ENCODE data around the gene SUN5.
"Not testable (repeated sequence)": the region's sequence is repeated elsewhere in the genome, so short reads cannot be mapped to it uniquely, and the experiment has no call there.

The SUN5 gene

GRCh38 chr20:32970115-32970972 is 33.9 kb downstream of the SUN5 start:
- Mint-ChIP-seq H3K4me1 (peaks cover 55% of the 10 kb centered on the region), H3K27ac (peak overlapping the region; percentile 65), H3K27me3 (no peaks in the 10 kb centered on the region), H3K9me3 (no peaks in the 10 kb centered on the region), H3K36me3 (no peaks in the 10 kb centered on the region), H3K4me3 (no peak overlapping the region)

GRCh38 chr20:32969356-32970114 is 34.7 kb downstream of the SUN5 start:
- Mint-ChIP-seq H3K4me3 (no peak overlapping the region), H3K4me1 (peaks cover 64% of the 10 kb centered on the region)

GRCh38 chr20:32968478-32969241 is 35.6 kb downstream of the SUN5 start:
- Mint-ChIP-seq H3K4me3 (peak overlapping the region; percentile 1), H3K36me3 (peaks cover under 1% of the 10 kb centered on the region), H3K27me3 (no peaks in the 10 kb centered on the region), H3K27ac (peak overlapping the region; percentile 79), H3K4me1 (peaks cover 70% of the 10 kb centered on the region), H3K9me3 (no peaks in the 10 kb centered on the region)

More at GRCh38 chr20:32969356-32970114, 34.7 kb downstream of the SUN5 start:
- Mint-ChIP-seq H3K27me3 (no peaks in the 10 kb centered on the region), H3K27ac (peak overlapping the region; percentile 65), H3K9me3 (no peaks in the 10 kb centered on the region), H3K36me3 (no peaks in the 10 kb centered on the region)

- Mint-ChIP-seq H3K36me3 (peaks cover 1% of the 10 kb centered on the region), H3K27me3 (no peaks in the 10 kb centered on the region), H3K27ac (peak overlapping the region; percentile 79), H3K4me3 (peak overlapping the region; percentile 48), H3K9me3 (no peaks in the 10 kb centered on the region), H3K4me1 (peaks cover 75% of the 10 kb centered on the region)
These were observed 36.2 kb downstream of the SUN5 start for GRCh38 chr20:32967961-32968457.

GRCh38 chr20:32966881-32967781 is 37.1 kb downstream of the SUN5 start:
- Mint-ChIP-seq H3K36me3 (peaks cover 1% of the 10 kb centered on the region), H3K27ac (peak overlapping the region; percentile 79), H3K4me1 (peaks cover 83% of the 10 kb centered on the region), H3K4me3 (peak overlapping the region; percentile 48), H3K27me3 (no peaks in the 10 kb centered on the region), H3K9me3 (no peaks in the 10 kb centered on the region)

- no peaks in the 10 kb centered on the region for H3K27me3 Mint-ChIP-seq
- no peaks in the 10 kb centered on the region for H3K9me3 Mint-ChIP-seq
- peaks cover 1% of the 10 kb centered on the region for H3K36me3 Mint-ChIP-seq
- peaks cover 90% of the 10 kb centered on the region for H3K4me1 Mint-ChIP-seq
- H3K4me3 Mint-ChIP-seq: no peak overlapping the region
- peak overlapping the region; percentile 79 for H3K27ac Mint-ChIP-seq
These were observed 37.9 kb downstream of the SUN5 start for GRCh38 chr20:32966382-32966781.

- Mint-ChIP-seq H3K4me1 (peaks cover 92% of the 10 kb centered on the region), H3K27ac (peak overlapping the region; percentile 41), H3K9me3 (no peaks in the 10 kb centered on the region), H3K4me3 (no peak overlapping the region), H3K36me3 (peaks cover 1% of the 10 kb centered on the region), H3K27me3 (no peaks in the 10 kb centered on the region)
These were observed 38.5 kb downstream of the SUN5 start for GRCh38 chr20:32965581-32966373.

DNA sequence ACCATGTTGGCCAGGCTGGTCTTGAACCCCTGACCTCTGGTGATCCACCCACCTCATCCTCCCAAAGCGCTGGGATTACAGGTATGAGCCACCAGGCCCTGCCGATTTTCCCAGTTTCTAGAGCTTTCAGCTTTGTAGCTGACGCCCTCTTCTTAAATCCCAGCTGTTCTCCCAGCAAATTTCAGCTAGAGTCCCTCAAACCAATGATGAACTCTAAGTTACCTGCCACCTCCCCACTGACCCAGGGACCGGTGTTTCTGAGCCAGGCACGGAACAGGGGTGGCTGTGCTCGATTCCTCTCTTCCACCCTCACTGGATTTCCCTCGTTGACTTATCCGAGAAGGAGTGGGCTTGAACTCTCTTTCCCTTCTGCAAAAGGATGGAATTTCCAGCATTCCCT is 39.1 kb downstream of the SUN5 start:
- Mint-ChIP-seq H3K27me3 (no peaks in the 10 kb centered on the region), H3K27ac (no peak overlapping the region), H3K9me3 (no peaks in the 10 kb centered on the region), H3K36me3 (peaks cover 1% of the 10 kb centered on the region), H3K4me3 (no peak overlapping the region), H3K4me1 (peaks cover 86% of the 10 kb centered on the region)

- Mint-ChIP-seq H3K36me3 (peaks cover 1% of the 10 kb centered on the region), H3K4me3 (no peak overlapping the region), H3K9me3 (no peaks in the 10 kb centered on the region), H3K4me1 (peaks cover 80% of the 10 kb centered on the region), H3K27ac (no peak overlapping the region), H3K27me3 (no peaks in the 10 kb centered on the region)
These were observed 39.7 kb downstream of the SUN5 start for GRCh38 chr20:32964575-32964974.

DNA sequence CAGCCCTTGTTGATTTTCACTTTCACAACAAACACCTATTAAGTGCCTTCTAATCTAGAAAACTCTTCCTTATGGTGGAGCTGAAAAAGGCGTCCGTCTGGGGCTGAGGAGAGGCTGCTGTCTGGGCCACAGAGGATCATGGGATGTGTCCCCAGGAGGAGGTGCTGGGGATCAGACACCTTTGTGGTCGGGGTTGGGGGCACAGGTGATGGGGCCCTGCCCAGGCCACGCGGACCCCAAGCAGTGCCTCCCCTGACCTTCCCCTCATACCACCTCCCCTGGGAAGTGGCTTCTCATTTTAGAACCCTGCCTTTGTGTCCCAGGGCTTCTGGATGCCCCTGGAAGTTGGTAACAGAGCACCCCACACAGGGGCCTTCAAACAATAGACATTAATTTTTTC is 41.1 kb downstream of the SUN5 start:
- H3K27ac Mint-ChIP-seq: no peak overlapping the region
- no peak overlapping the region for H3K4me3 Mint-ChIP-seq
- peaks cover 74% of the 10 kb centered on the region for H3K4me1 Mint-ChIP-seq
- peaks cover 4% of the 10 kb centered on the region for H3K36me3 Mint-ChIP-seq
- H3K9me3 Mint-ChIP-seq: peaks cover 2% of the 10 kb centered on the region
- no peaks in the 10 kb centered on the region for H3K27me3 Mint-ChIP-seq

GRCh38 chr20:32962646-32963045 is 41.6 kb downstream of the SUN5 start:
- not testable (repeated sequence) for H3K4me3 Mint-ChIP-seq, H3K9me3 Mint-ChIP-seq, H3K36me3 Mint-ChIP-seq, H3K27ac Mint-ChIP-seq, H3K27me3 Mint-ChIP-seq
- H3K4me1 Mint-ChIP-seq: peaks cover 69% of the 10 kb centered on the region

DNA sequence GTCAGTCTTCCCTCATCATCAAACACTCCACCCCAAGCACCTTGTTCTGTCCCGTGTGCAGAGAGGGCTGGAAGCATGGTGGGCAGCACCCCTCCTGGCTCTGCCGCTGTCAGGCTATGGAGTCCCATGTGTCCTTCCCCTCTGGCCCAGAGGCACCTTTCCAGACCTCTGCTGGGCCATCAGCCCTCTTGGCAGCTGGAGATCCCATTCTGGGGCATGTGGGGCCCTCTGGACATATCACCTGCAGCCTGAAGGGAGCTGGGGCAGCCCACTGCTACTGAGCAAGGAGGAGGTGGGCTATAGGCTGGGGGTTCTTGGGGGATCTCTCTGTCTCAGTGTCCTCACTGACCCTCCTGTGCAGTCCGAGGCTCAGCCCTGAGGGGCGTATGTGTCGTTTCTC is 42.2 kb downstream of the SUN5 start:
- H3K36me3 Mint-ChIP-seq: peaks cover 11% of the 10 kb centered on the region
- no peaks in the 10 kb centered on the region for H3K27me3 Mint-ChIP-seq
- H3K4me1 Mint-ChIP-seq: peaks cover 63% of the 10 kb centered on the region
- H3K4me3 Mint-ChIP-seq: no peak overlapping the region
- peak overlapping the region; percentile 78 for H3K27ac Mint-ChIP-seq
- peaks cover 8% of the 10 kb centered on the region for H3K9me3 Mint-ChIP-seq

DNA sequence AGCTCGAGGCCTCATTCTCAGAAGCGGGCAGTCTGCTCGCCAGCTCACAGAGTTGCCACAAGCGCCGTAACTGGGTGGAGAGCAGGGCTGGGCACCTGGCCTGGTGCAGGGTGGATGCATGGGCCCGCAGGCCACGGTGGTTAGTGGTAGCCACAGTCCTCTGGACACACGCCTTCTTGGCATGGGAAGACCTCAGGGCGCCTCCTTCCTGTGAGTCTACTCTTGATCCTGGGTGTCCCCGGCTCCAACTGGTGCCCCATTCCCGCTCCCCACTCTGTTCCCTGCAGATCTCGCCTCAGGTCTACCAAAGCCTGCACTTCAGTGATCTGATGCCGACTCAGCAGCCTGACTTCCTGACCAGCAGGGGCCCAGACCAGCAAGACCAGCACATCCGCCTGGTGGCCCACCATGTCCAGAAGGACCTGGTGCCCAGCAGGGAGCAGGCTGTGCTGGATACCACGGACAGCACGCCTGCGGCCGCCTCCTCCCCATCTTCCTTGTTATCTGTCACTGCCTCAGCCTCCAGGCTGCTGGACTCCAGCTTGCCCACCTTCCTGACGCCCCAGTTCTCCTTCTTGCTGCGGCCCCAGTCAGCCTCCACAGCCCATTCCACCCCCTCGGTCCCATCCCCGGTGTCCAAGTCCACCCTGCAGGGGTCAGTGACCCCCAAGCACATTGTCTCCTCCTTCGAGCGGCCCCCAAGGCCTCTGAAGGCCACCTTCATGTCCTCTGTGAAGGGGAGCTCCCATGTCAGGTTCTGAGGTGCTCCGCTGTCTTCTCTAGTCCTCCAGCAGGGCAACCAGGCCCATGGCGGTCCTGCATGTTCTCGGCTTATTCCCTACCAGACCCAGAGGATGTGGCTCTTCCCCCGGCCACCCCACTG is 43.1 kb downstream of the SUN5 start:
- H3K27me3 Mint-ChIP-seq: no peaks in the 10 kb centered on the region
- H3K27ac Mint-ChIP-seq: no peak overlapping the region
- H3K9me3 Mint-ChIP-seq: peaks cover 14% of the 10 kb centered on the region
- peaks cover 54% of the 10 kb centered on the region for H3K4me1 Mint-ChIP-seq
- peaks cover 15% of the 10 kb centered on the region for H3K36me3 Mint-ChIP-seq
- H3K4me3 Mint-ChIP-seq: no peak overlapping the region
